Progenitor cell of endocrine pancreas (in vitro differentiated cells): Measurements from ENCODE around the gene PPP4R3C. TPM values are rescaled to one million over a fixed set of nuclear protein-coding genes. Genes with fewer than 3 reads are reported as not detected.
"Not testable (repeated sequence)": the region's sequence is repeated elsewhere in the genome, so short reads cannot be mapped to it uniquely, and the experiment has no call there.

ENCODE experiments used
- DNase-seq: peaks from one replicate; pipeline ENCODE4 v3.0.0; 2021; ENCODE audit warnings: low spot score; ENCODE audit not compliant: unreplicated experiment
- H3K27ac Mint-ChIP-seq: 2 replicates; pipeline ENCODE4 v1.8.0; 2021; ENCODE audit warnings: mild to moderate bottlenecking, moderate library complexity, mixed read lengths
- H3K27me3 Mint-ChIP-seq: 2 replicates; pipeline ENCODE4 v1.8.0; 2021; ENCODE audit warnings: mixed read lengths
- H3K36me3 Mint-ChIP-seq: 2 replicates; pipeline ENCODE4 v1.8.0; 2022; ENCODE audit warnings: mixed read lengths; ENCODE audit not compliant: insufficient read depth
- H3K4me1 Mint-ChIP-seq: 2 replicates; pipeline ENCODE4 v1.8.0; 2021; ENCODE audit warnings: low read depth, mixed read lengths
- H3K4me3 Mint-ChIP-seq: 2 replicates; pipeline ENCODE4 v1.8.0; 2021; ENCODE audit warnings: low read depth, mild to moderate bottlenecking, moderate library complexity, mixed read lengths
- H3K9me3 Mint-ChIP-seq: 2 replicates; pipeline ENCODE4 v1.8.0; 2021; ENCODE audit warnings: low read depth, mixed read lengths
- total RNA-seq: library from RNA; stranded (reverse); gene quantifications from 2 replicates; pipeline ENCODE4 v1.2.1, GENCODE V29; 2021
- TF ChIP-seq, protein P1 (sequence below): fragments of 200-600 bp; sonication (generic); IDR thresholded peaks from one replicate; pipeline ENCODE4 v1.5.0; 2021; ENCODE audit warnings: antibody characterized with exemption, mild to moderate bottlenecking; ENCODE audit not compliant: unreplicated experiment

The PPP4R3C gene
- total RNA-seq, 1 donor from 2014 or later = not detected

DNA sequence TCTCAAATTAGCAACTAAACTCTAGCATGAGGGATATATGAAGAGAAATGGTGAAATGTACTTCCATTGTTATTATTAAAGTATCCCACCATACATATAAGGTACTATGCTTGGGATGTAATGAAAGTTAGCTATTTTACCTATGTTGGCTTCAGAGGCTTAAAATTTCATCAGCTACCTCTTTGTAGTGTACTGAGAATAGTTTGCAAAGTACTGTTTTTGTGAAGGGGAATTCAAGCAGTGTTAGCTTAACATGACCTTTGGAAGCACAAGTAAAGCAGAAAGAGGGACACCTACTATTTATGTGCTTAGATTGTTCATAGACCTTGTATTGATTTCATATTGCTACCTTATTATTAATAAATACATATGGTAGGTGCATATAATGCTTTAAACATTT is 11.8 kb downstream of the PPP4R3C start:
- TF ChIP-seq, protein P1, sequence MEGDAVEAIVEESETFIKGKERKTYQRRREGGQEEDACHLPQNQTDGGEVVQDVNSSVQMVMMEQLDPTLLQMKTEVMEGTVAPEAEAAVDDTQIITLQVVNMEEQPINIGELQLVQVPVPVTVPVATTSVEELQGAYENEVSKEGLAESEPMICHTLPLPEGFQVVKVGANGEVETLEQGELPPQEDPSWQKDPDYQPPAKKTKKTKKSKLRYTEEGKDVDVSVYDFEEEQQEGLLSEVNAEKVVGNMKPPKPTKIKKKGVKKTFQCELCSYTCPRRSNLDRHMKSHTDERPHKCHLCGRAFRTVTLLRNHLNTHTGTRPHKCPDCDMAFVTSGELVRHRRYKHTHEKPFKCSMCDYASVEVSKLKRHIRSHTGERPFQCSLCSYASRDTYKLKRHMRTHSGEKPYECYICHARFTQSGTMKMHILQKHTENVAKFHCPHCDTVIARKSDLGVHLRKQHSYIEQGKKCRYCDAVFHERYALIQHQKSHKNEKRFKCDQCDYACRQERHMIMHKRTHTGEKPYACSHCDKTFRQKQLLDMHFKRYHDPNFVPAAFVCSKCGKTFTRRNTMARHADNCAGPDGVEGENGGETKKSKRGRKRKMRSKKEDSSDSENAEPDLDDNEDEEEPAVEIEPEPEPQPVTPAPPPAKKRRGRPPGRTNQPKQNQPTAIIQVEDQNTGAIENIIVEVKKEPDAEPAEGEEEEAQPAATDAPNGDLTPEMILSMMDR = no peak
- no peak for DNase-seq
- Mint-ChIP-seq H3K27me3 (no peaks in the 10 kb centered on the region), H3K9me3 (peaks cover 18% of the 10 kb centered on the region), H3K27ac (no peak overlapping the region), H3K4me1 (peaks cover 2% of the 10 kb centered on the region), H3K36me3 (no peaks in the 10 kb centered on the region), H3K4me3 (no peak overlapping the region)

DNA sequence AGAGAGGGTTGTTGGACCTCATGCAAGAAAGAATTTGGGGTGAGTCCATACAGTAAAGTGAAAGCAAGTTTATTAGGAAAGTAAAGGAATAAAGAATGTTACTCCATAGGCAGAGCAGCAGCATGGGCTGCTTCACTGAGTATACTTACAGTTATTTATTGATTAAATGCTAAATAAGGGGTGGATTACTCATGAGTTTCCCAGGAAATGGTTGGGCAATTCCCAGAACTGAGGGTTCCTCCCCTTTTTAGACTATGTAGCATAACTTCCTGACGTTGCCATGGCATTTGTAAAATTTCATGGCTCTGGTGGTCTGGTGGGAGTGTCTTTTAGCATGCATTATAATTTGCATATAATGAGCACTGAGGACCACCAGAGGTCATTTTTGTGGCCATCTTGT is 16.7 kb downstream of the PPP4R3C start:
- no peak for DNase-seq
- TF ChIP-seq, protein P1 = no peak
- Mint-ChIP-seq H3K27ac (no peak overlapping the region), H3K36me3 (no peaks in the 10 kb centered on the region), H3K4me1 (peaks cover 7% of the 10 kb centered on the region), H3K4me3 (no peak overlapping the region), H3K27me3 (no peaks in the 10 kb centered on the region), H3K9me3 (peaks cover 21% of the 10 kb centered on the region)

DNA sequence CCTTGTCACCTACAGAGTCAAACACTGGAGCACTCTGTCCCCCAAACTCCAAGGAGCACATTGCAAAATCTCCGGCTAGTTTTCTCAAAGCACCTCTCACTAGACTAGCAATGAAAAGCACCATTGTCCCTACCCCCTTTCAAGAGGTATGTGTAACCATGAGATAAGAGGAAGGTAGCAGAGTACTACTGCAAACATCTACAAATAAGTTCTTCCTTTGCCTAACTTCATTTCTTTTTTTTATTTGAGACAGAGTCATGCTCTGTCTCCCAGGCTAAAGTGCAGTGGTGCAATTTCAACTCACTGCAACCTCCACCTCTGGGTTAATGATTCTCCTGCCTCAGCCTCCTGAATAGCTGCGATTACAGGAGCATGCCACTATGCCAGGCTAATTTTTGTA is 17.7 kb downstream of the PPP4R3C start:
- H3K4me1 Mint-ChIP-seq = peaks cover 7% of the 10 kb centered on the region
- H3K27me3 Mint-ChIP-seq = no peaks in the 10 kb centered on the region
- H3K36me3 Mint-ChIP-seq = no peaks in the 10 kb centered on the region
- peaks cover 21% of the 10 kb centered on the region for H3K9me3 Mint-ChIP-seq
- DNase-seq = no peak
- TF ChIP-seq, protein P1 = no peak
- no peak overlapping the region for H3K4me3 Mint-ChIP-seq
- H3K27ac Mint-ChIP-seq = peak overlapping the region; percentile 54

DNA sequence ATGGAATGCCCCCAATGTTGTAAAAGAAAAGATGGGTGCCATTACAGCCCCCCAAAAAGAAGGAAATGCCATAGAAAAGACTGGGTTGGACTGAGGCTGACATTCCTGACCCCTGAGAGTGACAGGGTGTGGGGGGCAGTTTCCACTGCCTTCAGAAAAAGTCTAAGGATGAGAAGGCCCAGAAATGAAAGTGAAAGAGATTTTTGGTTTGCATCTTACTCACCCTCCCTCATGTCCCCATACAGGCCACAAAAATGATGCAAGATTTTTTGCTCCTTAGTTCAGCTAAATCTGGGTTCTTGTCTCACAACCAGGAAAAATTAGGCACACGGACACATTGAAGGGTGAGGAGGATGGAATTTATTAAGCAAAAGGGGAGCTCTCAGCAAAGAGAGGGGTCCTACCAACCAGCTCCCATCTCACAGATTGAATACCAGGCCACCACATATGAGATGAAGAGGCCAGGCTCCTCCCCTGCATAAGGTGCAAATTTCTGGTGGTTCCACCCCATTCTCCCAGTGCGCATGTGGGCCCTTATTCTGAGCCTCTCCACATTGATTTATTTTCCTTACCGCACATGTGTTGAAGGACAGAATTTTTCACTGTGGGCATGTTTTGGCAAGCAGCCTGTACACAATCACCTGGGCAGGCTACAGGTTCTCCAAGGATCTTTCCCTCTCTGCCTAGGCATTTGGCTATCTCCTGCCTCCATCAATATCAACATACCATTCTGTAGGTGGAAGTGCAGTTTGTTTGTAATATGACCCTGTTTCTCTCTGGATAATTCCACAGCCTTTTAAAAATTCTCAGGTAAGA is 18.8 kb downstream of the PPP4R3C start:
- Mint-ChIP-seq H3K9me3 (peaks cover 22% of the 10 kb centered on the region), H3K27ac (peak overlapping the region; percentile 38), H3K27me3 (no peaks in the 10 kb centered on the region), H3K4me3 (no peak overlapping the region), H3K4me1 (peaks cover 8% of the 10 kb centered on the region), H3K36me3 (no peaks in the 10 kb centered on the region)
- TF ChIP-seq, protein P1 = no peak
- no peak for DNase-seq

DNA sequence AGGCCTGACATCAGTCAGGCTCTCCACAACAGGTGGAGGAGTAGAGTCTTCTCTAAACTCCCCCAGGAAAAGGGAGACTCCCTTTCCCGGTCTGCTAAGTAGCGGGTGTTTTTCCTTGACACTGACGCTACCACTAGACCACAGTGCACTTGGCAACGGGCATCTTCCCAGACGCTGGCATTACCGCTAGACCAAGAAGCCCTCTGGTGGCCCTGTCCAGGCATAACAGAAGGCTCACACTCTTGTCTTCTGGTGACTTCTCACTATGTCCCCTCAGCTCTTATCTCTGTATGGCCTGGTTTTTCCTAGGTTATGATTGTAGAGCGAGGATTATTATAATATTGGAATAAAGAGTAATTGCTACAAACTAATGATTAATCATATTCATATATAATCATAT is 20.7 kb downstream of the PPP4R3C start:
- H3K4me3 Mint-ChIP-seq, DNase-seq, H3K27me3 Mint-ChIP-seq, H3K27ac Mint-ChIP-seq, H3K36me3 Mint-ChIP-seq: not testable (repeated sequence)
- H3K4me1 Mint-ChIP-seq = peaks cover 13% of the 10 kb centered on the region
- peaks cover 27% of the 10 kb centered on the region for H3K9me3 Mint-ChIP-seq

DNA sequence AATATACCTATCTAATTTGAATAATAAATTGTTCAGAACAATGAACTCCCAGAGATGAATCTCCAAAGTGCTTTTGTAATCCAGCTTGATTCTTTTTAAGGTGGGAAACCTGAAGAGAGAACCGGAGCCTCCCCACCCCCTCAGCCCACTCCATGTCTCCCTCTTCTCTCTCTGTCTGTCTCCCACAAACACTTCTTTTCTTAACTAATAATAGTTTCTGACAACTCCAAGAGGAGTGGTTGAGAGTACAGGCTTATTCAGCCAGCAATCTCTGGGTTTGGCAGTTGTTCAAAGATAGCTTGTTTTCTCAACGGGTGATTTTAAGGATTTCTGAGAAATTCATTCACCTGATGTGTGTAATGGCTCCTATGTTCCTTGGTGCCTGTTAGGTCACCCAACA is 23.4 kb downstream of the PPP4R3C start:
- no peaks in the 10 kb centered on the region for H3K36me3 Mint-ChIP-seq

More for the DNA sequence above, 23.4 kb downstream of the PPP4R3C start:
- DNase-seq = no peak
- Mint-ChIP-seq H3K4me3 (no peak overlapping the region), H3K9me3 (peaks cover 17% of the 10 kb centered on the region), H3K27me3 (no peaks in the 10 kb centered on the region), H3K4me1 (peaks cover 10% of the 10 kb centered on the region), H3K27ac (no peak overlapping the region)
- TF ChIP-seq, protein P1 = no peak
